NCI-H748 (cell line): ENCODE data around the gene SLC39A6.
"Not testable (repeated sequence)": the region's sequence is repeated elsewhere in the genome, so short reads cannot be mapped to it uniquely, and the experiment has no call there.

Experiments
- DNase-seq: peaks from one replicate; lab custom pipeline; 2025; ENCODE audit not compliant: unreplicated experiment; lab: John Stamatoyannopoulos, UW

SLC39A6 gene, protein sequence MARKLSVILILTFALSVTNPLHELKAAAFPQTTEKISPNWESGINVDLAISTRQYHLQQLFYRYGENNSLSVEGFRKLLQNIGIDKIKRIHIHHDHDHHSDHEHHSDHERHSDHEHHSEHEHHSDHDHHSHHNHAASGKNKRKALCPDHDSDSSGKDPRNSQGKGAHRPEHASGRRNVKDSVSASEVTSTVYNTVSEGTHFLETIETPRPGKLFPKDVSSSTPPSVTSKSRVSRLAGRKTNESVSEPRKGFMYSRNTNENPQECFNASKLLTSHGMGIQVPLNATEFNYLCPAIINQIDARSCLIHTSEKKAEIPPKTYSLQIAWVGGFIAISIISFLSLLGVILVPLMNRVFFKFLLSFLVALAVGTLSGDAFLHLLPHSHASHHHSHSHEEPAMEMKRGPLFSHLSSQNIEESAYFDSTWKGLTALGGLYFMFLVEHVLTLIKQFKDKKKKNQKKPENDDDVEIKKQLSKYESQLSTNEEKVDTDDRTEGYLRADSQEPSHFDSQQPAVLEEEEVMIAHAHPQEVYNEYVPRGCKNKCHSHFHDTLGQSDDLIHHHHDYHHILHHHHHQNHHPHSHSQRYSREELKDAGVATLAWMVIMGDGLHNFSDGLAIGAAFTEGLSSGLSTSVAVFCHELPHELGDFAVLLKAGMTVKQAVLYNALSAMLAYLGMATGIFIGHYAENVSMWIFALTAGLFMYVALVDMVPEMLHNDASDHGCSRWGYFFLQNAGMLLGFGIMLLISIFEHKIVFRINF

DNA sequence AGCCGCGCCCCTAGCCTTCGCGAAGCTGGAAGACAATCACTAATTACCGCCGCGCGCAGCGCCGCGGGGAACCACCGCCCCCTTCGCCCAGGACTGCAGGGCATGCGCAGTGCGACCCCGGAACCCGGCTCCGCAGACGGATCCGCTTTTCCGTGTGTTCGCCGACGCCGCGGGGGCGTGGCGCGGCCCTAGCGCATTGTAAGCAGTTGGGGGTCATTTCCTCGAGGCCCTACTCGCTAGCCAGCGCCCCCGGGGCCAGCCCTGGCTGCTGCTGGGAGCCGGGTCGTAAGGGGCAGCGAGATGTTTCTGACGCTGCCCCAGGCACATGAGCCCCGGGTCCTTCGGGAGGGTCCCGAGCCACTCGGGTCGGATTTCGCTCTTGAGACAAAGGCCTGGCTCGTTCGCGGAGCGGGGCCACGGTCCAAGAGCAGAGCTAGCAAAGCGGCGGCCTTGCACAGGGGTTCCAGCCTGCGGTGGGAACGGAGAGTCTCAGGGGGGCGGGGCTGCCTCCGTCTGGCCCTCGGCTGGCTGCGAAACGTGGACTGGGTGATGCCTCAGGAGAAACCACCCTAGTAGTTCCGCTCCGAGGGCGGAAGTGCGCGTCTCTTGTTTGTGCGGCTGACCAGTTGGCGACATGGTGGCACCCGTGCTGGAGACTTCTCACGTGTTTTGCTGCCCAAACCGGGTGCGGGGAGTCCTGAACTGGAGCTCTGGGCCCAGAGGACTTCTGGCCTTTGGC is at the start of gene SLC39A6, which contains the start of gene ELP2:
TSS of gene SLC39A6 (minus strand) at position 41 of the 739 bp plus-strand sequence. CDS start 2,333 bp downstream, outside the sequence.
TSS of gene ELP2 (plus strand) at position 600 of the 739 bp plus-strand sequence. CDS start at position 635, 35 bp downstream.
- peak; percentile 95 for DNase-seq

DNA sequence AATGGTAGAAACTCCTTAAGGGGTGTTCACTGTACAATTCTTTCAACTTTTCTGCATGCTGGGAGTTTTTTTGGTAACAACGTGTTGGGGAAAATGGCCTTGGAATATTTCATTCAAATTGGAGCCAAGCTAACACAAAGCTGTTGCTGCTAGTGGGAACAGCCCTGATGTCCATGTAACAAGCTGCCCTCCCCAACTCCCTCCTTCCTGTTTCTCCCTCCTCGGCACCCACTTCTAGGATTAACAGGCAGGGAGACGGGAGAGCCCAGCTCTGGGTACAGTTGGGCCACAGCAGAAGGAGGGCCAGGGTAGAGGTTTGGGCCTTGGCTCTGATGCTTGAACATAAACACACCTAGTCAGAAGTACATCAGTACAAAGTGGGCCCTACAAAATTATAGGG is 48.8 kb upstream of the SLC39A6 start:
- DNase-seq, result no peak

DNA sequence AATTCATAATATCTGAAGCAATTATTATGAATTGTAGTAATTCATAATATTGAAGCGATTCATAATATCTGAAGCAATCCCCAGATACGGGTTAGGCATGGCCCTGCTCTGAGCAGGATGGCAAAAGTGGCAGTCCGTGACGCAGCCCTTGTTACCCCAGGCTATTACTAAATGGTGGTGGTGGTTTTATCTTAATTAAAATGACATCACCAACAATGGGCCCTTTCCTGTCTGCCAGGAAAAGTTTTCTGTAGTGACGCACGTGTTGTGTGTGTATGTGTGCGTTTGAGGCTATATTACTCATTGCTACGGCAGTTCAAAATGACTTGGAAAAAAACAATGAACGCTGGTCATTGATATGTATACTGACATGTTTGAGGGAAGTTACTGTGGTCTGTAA is 47.6 kb upstream of the SLC39A6 start:
- no peak for DNase-seq

DNA sequence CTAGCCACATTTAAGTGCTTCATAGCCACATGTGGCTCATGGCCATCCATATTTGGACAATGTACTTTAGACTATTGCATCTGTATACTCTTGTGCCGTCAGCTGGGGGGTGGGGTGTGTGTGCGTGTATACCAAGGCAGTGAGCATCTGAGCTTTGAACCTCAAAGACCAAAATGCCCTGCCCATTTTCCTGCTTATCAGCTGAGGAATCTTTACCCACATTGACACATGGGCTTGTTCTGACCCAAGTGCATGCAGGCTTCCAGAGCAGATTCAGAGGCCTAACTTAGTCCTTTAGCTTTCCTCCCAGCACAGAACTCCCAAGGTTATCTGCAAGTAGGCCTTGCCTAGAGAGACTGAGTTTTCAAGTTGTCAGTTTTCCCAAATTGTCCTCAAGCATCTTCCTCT is 47.0 kb upstream of the SLC39A6 start:
- no peak for DNase-seq

DNA sequence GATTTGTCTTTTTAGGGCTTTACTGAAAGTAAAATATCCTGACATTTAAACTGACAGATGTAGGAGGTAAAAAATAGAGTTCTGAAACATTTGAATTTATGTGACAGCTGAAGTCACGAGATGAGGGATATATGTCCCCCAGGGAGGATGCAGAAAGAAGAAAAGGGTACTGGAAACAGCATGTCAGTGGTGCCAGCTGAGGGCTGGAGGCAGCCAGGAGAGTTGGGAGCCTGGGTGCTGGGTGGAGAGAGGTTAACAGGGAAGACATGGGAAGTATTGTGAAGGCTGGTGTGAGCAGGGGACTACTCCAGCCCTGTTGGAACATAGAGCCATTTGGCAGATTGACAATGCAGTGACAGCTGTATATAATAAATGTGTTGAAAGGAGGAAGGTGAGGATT is 46.3 kb upstream of the SLC39A6 start:
- no peak for DNase-seq

DNA sequence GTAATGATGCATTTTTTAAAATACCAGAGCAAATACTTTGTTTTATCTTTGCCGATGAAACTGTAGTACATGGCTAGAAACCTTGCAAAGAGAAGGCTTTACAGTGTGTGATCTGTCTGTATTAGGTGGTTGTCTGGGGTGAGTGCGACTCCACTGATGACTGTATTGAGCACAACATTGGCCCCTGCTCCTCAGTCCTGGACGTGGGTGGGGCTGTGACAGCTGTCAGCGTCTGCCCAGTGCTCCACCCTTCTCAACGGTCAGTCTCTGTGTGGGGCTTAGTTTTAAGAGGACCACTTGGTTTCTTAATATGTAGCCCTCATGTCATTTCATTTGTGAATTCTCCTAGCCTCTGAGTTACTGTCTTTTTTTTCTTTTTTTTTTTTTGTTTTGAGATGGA is 40.8 kb upstream of the SLC39A6 start:
- DNase-seq, result no peak

DNA sequence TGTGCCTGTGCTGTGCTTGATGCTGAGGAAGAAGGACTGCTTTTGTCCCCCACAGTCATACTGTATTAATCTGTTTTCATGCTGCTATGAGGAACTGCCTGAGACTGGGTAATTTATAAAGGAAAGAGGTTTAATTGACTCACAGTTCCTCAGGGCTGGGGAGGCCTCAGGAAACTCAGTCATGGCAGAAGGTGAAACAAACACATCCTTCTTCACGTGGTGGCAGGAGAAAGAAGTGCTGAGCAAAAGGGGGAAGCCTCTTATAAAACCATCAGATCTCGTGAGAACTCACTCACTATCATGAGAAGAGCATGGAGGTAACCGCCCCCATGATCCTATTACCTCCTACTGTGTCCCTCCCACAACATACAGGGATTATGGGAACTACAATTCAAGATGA is 39.2 kb upstream of the SLC39A6 start:
- not testable (repeated sequence) for DNase-seq

DNA sequence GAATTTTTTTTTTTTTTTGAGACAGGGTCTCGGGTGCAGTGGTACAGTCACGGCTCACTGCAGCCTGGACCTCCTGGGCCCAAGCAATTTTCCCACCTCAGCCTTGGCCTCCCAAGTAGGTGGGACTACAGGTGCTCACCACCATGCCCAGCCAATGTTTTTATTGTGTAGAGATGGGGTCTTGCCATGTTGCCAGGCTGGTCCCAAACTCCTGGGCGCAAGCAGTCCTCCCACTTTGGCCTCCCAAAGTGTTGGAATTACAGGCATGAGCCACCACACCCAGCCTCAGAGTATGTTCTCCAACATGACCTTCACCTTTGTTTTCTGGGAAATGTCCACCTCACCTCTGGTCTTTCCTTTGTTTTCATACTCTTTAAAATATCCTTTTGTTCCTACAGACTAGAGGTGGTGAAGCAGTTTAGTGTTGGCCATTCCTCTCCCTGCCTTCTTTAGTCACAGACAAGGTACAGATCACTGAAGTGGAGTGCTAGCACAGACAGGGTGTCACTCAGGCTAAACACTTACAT is 38.6 kb upstream of the SLC39A6 start:
- no peak for DNase-seq

DNA sequence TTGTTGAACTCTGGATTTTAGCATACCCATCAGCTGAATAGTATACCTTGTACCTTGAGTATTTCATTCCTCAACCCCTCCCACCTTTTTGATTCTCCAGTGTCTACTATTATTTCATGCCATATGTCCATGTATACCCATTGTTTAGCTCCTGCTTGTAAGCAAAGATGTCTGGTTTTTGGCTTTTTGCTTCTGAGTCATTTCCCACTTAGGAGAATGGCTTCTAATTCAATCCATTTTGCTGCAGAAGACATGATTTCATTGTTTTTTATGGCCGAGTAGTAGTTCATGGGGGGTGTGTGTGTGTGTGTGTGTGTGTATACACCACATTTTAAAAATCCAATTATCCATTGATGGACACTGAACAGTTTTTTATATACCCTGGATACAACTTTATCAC is 33.8 kb upstream of the SLC39A6 start:
- no peak for DNase-seq

DNA sequence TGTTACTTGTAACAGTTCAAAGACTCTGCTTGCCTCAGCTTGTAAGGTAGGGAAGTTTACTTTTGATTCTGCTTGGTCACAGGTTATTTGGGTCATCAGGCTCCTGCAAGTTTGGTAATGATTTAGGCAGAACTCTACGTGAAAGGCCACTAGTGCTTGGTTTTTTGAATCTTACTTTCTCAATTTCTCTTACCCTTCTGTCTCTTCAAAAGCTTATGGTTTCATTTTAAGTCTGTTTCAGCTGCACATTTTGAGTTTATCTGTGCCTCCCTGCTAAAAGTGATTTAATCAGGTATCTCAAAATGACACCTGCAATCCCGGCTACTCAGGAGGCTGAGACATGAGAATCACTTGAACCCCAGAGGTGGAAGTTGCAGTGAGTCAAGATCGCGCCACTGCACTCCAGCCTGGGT is 31.8 kb upstream of the SLC39A6 start:
- DNase-seq, result no peak

DNA sequence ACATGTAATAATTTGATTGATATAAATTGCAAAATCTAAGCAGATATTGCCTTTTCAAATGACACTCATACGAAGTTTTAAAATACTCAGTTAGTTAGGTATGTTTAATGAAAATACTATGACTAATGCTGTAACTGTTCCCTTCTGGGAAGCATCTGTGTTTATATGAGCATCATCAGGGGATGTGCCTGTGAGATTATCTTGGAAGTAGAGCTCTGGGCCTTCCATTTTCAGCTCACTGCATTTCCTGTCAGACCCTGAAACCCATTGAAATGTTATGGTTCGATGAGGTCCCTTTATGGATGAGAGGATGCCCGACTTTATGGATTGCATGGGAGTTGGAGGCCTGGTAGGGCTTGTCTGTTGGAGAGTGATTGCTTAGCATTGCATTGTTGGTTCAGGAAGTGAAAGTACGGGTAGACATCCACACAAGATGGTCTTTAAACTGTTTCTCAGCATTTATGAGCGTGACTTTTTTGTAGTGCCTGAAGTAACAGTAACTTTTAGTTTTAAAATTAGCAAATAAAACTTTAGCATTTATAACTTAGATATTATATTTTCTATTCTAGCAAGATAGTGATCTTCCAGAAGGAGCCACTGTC is 29.2 kb upstream of the SLC39A6 start:
- DNase-seq, result no peak

DNA sequence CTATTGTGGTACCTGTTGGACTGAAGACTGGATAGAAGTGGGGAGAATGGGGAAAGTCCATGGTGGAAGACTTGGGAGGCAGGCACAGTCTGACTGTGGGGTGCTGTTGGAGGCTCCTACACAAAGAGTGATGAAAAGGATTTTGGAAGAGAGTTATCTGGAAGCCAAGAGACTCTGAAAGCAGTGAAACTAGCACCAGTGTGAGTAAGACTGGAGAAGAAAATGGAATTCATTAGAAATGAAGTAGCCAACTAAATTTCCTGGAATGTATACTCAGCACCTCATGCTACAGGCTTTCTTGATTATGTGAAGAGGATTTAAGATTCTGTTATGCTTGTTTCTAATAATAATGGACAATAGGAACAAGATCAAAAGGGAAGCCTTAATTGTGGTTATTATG is 28.3 kb upstream of the SLC39A6 start:
- DNase-seq, result no peak

DNA sequence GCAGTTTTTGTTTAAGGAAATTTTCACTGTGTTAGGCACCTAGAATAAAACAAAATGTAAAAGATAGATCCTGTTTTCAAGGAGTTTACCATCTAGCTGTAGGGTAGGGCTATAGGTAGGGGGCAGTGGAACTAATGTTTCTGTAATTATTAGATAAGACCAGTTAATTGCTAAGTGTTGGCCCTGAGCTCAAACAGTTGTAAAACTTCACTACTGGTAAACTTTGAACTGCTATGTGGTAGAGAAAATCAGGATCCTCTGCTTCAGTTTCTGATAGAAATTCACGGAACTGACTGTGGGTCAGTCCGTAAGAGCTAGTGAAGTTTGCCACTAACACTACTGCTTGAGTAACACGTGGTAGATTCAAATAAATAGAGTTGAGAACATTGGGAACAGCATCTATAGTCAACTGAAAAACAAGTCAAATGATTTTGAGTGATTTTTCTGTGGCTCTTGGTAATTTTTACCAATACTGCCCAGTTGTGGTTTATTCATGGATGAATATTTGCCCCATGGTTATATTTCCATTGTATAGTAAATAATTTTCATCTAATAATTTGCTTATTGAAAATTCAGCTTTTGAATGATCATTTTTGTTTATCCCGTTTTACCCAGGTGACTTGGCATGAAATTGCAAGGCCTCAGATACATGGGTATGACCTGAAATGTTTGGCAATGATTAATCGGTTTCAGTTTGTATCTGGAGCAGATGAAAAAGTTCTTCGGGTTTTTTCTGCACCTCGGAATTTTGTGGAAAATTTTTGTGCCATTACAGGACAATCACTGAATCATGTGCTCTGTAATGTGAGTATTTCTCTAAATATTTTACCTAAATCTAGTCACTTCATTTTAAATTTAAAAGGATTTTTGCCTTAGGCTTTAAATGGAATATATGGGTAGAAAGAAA is 27.0 kb upstream of the SLC39A6 start:
- no peak for DNase-seq

DNA sequence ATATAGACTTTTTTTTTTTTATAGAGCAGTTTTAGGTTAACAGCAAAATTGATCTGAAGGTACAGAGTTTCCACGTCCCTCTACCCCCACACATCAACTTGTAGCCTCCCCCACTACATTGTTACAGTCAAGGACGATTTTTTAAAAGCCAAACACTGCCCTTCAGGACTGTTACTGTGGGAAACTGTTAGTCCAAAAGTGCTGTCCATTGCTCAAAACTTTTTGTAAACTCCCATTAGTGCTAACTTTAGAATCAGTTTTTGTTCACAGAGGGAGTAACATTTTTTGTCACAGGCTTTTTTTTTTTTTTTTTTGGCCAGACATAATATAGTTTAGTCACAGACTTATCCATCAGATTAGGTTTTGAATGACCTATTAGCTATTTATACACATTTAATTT is 24.6 kb upstream of the SLC39A6 start:
- no peak for DNase-seq

DNA sequence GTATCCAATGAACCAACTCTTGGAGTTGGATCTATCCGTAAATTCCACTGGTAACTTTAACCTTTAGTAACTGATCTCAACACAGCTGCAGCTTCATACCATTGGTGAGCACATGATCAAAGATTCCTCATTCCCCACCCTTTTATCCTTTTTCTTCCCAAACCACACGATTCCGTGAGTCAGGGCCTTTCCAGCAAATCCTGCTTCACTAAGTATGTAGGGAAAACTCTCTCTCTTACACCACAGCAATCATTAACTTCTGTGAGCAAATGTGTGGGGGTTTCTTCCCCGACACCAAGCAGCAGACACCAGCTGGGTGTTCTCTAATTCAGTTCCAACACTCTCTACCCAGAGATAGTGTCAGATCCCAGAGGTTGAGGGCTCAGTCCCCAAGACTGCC is 24.1 kb upstream of the SLC39A6 start:
- no peak for DNase-seq

DNA sequence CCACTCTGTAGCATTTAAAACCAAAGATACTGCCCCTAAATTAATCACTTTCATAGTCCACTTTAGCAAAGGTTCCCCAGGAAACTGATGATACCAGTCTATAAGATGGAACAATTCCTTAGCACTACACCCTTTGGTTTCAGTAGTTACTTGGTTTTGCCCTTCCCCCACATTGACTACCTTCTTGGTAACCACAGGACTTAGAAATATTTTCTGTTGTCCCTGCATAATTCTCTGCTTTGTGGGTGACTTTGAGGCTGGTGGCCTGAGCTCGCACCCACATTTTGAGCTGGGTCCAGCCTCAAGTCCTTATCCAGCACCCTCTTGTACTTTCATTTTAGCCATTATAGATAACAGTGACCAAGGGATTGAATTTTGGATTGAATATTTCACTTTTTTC is 23.6 kb upstream of the SLC39A6 start:
- no peak for DNase-seq

DNA sequence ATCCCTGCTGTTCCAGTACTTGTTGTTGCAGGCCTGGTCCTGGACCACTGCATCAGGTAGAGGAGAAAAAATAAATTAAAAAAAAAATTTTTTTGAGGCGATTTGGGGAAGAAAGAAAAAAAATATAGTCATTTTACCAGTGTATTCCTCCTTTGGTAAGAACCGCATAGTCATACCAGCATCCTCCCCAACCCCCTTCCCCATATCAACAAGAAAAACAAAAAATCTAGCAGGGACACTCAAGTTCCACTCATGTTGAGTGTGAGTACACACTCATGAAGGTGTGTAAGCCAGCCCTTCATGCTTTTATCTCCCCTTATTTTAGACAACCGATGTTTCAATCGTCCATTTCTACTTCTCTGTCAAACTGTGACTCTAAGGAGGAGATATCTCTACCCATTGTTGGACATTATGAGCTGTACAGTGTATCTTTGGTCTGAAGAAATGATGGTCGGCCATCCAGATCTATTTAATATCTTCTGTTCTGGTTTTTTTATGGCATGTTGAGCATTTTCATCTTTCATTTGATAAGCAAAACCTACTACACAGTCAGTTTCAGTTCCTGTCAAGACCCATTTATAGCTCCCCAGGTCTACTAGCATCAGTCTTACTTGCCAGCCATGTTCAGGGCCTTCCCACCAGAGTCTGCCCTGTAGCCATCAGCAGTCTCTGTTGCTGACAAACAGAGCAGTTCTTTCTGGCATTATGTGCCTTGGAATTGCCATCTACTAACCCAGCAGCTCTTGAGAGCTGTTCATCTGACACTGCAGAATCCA is 20.6 kb upstream of the SLC39A6 start:
- DNase-seq, result no peak

DNA sequence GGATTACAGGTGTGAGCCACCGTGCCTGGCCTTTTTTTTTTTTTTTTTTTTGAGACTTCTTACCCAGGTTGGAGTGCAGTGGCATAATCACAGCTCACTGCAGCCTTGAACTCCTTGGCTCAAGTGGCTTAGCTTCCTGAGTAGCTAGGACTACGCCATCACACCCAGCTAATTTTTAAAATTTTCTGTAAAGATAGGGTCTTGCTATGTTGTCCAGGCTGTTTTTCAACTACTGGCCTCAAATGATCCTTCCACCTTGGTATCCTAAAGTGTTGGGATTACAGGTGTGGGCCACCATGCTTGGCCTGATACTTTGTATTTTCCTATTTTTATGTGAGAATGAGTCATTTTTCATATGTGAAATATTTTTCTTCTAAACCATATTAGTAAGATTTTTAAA is 14.3 kb upstream of the SLC39A6 start:
- no peak for DNase-seq

DNA sequence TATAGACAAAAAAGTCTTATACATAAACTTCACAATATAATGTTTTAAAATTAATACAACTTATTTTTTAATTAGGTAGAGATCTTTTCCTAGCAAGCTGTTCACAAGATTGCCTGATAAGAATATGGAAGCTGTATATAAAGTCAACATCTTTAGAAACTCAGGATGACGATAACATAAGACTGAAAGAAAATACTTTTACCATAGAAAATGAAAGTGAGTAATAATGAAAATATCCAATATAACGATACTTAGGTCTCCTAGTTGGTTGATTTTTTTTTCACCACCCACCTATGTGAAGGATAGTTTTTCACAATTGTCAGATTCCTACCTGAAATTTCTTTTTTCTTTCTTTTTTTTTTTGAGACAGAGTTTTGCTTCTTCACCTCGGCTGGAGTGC is 13.6 kb upstream of the SLC39A6 start:
- no peak for DNase-seq
